GM13976 (cell line): ENCODE measurements around the gene BGN.

Experiments
- DNase-seq: peaks from one replicate; pipeline ENCODE4 v3.0.0; 2012; ENCODE audit warnings: low spot score
- in situ Hi-C: fragments of 300-500 bp; cut with MboI; formaldehyde crosslinking; loops from one replicate; pipeline ENCODE4 v1.12.0; 2022; ENCODE audit warnings: low sequenced_read_pairs, mixed read lengths, inconsistent platforms; ENCODE audit not compliant: unreplicated experiment
- TF ChIP-seq, protein P1 (sequence below): IDR thresholded peaks from 2 replicates; pipeline ENCODE4 v1.5.1; 2012; ENCODE audit warnings: borderline replicate concordance, mild to moderate bottlenecking; ENCODE audit not compliant: insufficient read depth; ENCODE audit errors: extremely low read depth, missing control alignments, control extremely low read depth

BGN gene

DNA sequence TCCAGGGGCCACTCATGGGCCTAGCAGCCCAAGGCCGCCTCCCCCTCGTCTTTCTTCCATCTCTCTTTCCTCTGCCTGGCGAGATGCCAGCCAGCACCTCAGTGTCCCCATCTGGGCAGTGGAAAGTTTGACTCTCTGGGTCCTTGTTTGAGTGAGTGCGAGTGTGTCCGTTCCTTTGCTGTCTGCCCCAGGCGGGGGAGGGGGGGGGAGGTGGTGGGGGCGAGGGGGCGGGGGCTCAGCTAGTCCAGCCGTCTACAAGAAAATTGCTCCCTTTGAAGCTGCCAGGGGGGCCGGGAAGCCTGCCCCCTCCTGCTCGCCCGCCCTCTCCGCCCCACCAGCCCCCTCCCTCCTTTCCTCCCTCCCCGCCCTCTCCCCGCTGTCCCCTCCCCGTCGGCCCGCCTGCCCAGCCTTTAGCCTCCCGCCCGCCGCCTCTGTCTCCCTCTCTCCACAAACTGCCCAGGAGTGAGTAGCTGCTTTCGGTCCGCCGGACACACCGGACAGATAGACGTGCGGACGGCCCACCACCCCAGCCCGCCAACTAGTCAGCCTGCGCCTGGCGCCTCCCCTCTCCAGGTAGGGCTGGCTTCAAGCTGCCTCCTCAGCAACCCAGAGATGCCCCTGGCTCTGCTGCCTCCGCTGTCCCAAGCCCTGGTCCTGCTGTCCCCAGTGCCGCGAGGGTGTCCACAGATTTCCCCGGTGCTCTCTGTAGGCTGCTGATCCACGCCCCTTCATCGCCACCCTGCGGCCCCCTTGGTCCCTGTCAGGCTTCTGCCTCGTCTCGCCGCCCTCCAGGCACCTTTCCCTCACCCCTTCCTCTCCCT is at the start of gene BGN:
Gene BGN, plus strand, starts transcription at position 440 of the 821 bp plus-strand sequence. CDS start 9,652 bp downstream, outside the sequence.
- DNase-seq, result no peak
- in situ Hi-C loops, result no loop called here
- TF ChIP-seq, protein P1, sequence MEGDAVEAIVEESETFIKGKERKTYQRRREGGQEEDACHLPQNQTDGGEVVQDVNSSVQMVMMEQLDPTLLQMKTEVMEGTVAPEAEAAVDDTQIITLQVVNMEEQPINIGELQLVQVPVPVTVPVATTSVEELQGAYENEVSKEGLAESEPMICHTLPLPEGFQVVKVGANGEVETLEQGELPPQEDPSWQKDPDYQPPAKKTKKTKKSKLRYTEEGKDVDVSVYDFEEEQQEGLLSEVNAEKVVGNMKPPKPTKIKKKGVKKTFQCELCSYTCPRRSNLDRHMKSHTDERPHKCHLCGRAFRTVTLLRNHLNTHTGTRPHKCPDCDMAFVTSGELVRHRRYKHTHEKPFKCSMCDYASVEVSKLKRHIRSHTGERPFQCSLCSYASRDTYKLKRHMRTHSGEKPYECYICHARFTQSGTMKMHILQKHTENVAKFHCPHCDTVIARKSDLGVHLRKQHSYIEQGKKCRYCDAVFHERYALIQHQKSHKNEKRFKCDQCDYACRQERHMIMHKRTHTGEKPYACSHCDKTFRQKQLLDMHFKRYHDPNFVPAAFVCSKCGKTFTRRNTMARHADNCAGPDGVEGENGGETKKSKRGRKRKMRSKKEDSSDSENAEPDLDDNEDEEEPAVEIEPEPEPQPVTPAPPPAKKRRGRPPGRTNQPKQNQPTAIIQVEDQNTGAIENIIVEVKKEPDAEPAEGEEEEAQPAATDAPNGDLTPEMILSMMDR, result no peak

DNA sequence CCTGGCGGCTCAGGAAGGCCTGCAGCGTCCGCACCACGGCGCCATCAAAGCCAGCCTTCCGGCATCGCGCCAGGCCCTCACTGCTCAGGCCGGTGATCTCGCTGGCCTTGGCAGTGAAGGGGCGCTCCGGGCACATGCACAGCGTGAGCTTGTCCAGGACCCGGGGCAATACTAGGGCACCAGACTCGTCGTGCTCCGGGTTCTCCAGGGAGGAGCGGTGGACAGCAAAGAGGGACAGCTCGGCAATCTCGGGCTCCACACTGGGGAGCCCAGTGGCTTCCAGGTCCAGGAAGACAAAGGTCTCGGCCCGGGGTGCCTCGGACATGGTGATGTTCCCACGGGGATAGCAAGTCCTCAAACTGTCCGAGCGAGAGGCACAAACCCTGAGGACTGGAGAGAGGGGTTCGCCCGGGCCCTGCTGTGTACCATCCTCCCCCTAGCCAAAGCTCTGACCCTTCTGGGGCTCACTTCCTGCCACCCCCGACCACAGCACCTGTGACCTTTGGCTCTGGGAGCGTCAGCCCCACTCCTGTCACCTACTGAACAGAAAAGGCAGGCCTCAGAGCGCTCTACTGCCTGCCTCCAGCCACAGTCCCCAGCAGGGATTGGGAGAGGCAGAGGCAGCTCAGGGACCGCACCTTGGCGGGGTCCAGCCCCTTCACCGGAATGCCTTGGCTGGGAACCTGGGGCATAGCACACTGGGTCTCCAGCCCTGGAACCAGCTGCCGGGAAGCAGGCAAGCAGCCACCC is 49.5 kb upstream of the BGN start:
- in situ Hi-C loops, result no loop called here
- no peak for DNase-seq
- TF ChIP-seq, protein P1, result no peak

DNA sequence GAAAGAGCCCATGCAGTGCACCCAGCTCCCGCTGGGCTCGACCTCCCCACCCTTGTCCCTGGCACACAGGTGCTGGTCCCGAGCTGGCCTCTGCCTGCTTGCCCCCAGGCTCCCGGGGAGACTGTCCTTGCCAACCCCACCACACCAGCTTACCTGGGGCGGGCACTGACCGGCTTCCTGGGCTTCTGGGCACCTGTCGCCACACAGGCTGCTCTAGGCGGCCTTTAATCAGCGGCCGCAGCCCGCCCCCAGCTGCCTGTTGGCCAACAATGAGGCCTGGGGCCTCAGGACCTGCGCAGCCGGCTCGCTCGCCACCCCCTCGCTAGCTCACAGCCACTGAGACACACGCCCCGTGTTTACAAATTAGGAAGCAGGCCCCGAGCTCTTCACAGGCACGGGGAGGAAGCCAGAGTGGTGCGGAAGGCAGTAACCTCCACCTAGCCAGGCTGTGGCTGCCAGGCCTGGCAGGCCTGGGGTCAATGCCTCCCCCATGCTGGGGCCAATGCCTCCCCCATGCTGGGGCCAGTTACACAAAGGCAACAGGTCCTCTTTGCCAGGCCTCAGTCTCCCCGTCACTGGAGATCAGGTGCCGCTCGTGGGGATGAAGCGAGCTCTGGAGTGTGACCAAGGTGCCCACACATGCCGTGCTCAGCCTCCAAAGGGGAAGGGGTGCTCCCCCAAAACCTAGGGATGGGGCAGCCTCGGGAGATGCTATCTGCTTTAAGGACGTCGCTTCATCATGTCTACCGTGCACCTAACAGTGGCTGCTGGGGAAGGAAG is 48.7 kb upstream of the BGN start, which contains the start of gene TREX2:
Gene TREX2, minus strand, starts transcription at position 201 of the 780 bp plus-strand sequence. CDS start 626 bp downstream, outside the sequence.
- in situ Hi-C loops, result no loop called here
- DNase-seq, result no peak
- TF ChIP-seq, protein P1, result no peak

DNA sequence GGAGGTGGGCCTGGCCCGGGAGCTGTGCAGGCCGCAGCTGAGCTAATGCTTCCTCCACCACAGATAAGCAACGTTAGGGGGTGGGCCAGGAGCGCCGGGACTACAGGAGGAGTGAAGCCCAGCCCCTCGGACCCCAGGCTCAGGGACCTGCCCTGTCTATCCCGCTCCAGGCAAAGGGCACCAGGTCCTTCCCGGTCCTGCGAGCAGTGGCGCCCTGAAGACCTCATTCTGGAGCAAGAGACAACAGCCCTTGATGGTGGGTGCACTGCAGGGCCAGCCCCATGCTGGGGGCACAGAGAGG is 48.2 kb upstream of the BGN start:
- TF ChIP-seq, protein P1, result no peak
- in situ Hi-C loops, result no loop called here
- no peak for DNase-seq

DNA sequence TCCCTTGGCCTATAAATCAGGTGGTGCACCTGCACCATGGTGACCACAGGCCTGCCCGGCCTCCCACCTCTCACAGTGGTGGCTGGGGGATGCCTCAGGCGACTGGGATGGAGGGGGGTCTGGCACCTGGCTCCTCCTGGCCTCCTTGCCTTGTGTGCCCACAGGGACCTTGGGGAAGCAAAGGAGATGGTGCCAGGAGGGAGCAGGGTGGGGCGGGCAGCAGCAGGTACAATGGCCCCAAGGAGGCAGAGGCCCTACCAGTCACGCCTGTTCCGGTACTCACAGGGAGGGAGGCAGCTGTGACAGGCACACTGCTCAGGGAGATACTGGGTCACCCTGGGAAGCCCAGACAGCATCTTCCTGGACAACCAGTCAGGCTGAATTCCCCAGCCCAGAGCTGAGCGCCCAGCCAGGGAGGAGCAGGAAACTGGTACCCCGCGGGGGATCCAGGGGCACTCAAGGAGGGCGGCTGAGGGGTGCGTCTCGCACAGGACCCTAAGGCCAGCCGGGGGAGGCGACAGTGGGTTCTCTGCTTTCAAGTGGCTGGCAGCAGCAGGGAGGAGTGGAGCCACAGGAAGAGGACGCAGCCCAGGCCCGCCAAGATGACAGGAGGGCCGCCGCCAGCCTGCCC is 47.7 kb upstream of the BGN start:
- DNase-seq, result no peak
- TF ChIP-seq, protein P1, result no peak
- in situ Hi-C loops, result no loop called here

DNA sequence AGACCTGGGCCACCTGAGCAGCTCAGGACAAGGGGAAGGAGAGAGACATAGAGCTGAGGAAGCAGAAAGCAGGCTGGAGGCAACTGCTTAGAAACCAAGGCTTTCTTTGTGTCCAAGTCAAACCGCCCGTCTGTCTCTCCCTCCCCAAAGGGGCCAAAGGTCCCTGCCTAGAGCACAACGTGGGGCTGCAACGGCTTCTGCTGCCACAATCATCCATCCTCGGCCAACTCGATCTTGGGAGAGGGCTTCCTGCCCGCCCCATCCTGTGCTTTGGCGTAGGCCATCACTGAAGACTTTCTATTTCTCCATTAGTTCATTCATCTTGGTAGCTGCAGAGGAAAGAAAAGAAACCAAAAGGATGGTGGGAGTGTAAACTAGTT is 47.2 kb upstream of the BGN start:
- in situ Hi-C loops, result no loop called here
- DNase-seq, result no peak
- TF ChIP-seq, protein P1, result no peak
